ENCODE results near the gene PRAMEF2.
"Not testable (repeated sequence)": the region's sequence is repeated elsewhere in the genome, so short reads cannot be mapped to it uniquely, and the experiment has no call there.

DNA sequence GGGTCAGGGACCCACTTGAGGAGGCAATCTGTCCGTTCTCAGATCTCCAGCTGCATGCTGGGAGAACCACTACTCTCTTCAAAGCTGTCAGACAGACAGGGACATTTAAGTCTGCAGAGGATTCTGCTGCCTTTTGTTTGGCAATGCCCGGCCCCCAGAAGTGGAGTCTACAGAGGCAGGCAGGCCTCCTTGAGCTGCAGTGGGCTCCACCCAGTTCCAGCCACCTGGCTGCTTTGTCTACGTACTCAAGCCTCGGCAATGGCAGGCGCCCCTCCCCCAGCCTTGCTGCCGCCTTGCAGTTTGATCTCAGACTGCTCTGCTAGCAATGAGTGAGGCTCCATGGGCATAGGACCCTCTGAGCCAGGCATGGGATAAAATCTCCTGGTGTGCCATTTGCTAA lies 37.8 kb upstream of the PRAMEF2 start:
- TF ChIP-seq, protein P1, sequence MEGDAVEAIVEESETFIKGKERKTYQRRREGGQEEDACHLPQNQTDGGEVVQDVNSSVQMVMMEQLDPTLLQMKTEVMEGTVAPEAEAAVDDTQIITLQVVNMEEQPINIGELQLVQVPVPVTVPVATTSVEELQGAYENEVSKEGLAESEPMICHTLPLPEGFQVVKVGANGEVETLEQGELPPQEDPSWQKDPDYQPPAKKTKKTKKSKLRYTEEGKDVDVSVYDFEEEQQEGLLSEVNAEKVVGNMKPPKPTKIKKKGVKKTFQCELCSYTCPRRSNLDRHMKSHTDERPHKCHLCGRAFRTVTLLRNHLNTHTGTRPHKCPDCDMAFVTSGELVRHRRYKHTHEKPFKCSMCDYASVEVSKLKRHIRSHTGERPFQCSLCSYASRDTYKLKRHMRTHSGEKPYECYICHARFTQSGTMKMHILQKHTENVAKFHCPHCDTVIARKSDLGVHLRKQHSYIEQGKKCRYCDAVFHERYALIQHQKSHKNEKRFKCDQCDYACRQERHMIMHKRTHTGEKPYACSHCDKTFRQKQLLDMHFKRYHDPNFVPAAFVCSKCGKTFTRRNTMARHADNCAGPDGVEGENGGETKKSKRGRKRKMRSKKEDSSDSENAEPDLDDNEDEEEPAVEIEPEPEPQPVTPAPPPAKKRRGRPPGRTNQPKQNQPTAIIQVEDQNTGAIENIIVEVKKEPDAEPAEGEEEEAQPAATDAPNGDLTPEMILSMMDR (IDR thresholded peaks at IDR 0.05; ENCODE audit: extremely low read depth in 1 of 2, insufficient read depth in 1 of 2, low read depth in 1 of 2, low read length in 2 of 2) = not testable (repeated sequence)
- TF ChIP-seq MYC (IDR thresholded peaks at IDR 0.05; ENCODE audit: low read depth, low read length) = not testable (repeated sequence)

Data from endothelial cell of umbilical vein (primary cell).